ENCODE data around the gene G6PC2.

GRCh38 chr2:168912901-168913369 lies 11.8 kb downstream of the G6PC2 start:
- TF ChIP-seq CTCF (IDR thresholded peaks at IDR 0.05): no peak
- no peak for TF ChIP-seq POLR2A (IDR thresholded peaks at IDR 0.05)
